ENCODE measurements around the gene TBC1D22A. TPM values are rescaled to one million over a fixed set of nuclear protein-coding genes. Genes with fewer than 3 reads are reported as not detected.

The TBC1D22A gene
- total RNA-seq, 1 donor from 2014 or later, result 15.8 TPM

DNA sequence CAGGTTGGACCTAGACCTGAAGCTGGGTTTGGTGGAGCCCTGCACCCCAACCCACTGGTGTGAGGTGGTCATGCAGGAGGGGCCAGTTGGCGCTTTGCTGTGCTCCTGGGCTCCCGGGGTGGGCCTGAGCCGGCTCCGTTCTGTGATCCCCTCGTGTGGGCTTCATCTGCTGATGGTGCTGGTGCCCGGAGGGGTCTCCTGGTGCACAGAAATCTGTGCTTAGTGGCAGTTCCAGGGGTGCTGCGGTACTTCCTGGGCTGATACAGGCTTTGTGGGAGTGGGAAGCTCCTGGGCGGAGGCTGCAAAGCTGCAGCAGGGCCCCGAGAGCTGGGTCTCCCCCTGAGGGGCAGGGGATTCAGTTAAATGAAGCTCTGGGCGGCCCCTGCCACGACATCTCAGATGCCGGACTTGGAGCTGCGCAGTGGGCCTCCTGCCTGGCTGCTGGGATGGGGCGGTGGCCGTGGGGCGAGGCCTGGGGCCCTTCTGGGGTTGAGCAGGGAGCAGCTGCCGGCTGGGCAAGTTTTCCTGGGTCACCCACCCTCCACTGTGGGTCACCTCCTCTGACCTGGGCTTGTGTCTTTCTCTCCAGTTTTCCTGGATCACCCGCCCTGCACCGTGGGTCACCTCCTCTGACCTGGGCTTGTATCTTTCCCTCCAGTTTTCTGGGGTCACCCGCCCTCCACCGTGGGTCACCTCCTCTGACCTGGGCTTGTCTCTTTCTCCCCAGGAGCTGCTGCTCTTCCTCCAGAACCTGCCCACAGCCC lies 410.5 kb downstream of the TBC1D22A start:
- ATAC-seq, result no peak
- intact Hi-C loops (cut with micrococcal nuclease), result no loop called here
- DNase-seq, result no peak

- ATAC-seq, result no peak
- intact Hi-C loops (cut with micrococcal nuclease), result no loop called here
- DNase-seq, result no peak
Measured at GRCh38 chr22:47173535-47174021, 411.1 kb downstream of the TBC1D22A start.

- intact Hi-C loops (cut with micrococcal nuclease), result no loop called here
- DNase-seq (no peak), ATAC-seq (no peak)
Measured at GRCh38 chr22:47174096-47174495, 411.6 kb downstream of the TBC1D22A start.

DNA sequence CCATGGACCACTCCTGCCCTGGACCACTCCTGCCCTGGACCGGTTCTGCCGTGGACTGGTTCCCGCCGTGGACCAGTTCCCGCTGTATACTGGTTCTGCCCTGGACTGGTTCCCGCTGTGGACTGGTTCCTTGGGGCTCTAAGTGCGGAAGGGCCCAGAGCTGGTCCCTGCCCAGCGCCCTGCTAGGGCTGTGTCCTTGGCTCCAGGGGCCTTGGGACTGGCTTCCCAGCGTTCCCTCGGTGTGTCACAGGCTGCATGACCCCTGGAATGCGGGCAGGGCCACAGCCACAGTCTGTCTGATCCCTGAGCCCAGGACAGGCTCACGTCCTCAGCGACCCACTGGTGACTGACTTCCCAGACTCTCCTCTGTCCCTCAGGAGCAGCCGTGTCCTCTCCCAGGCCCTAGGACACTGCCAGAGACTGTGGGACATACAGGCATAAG lies 412.2 kb downstream of the TBC1D22A start:
- DNase-seq (no peak), ATAC-seq (peak; percentile 46)
- intact Hi-C loops (cut with micrococcal nuclease), result no loop called here

DNA sequence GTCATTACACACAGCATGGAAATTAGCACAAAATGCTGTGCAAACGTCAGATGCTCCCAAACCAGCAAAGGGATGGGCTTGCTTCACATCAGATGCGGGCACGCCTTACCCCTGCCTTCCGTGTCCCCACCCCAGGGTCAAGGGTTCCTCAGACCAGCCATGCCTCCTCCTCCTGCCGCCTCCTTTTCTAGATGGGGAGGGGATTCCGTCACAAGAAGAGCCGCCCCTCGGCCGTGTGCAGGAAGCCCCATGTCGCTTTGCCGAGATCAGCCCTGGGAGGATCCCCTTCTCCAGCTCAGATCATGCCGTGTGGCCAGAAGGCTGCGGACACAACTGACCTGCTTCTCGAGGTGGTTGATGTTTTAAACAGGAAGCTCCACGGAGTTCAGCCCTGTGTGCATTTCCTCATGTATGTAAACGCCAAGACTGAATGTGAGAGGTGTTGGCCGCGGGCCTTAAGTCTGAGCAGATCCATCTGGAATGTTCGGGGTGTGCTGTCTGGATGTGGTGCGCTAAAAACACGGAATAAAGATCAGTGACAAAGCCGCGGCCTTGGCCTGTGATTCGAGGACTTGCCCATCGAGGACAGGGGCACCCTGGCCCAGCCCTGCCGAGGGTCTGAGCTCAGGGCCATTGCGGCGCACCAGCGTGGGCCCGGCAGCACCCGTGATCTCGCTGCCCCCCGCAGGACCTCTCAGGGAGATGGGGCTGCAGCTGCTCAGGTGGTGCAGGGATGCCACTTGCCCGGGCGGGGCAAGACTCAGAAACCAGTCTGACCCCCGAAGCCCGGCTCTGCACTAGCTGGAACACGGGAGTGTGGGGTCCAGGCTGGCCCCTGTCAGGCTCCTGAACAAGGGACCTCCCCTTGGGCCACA lies 412.9 kb downstream of the TBC1D22A start:
- intact Hi-C loops (cut with micrococcal nuclease), result no loop called here
- peak; percentile 67 for ATAC-seq
- DNase-seq, result peak; percentile 53

DNA sequence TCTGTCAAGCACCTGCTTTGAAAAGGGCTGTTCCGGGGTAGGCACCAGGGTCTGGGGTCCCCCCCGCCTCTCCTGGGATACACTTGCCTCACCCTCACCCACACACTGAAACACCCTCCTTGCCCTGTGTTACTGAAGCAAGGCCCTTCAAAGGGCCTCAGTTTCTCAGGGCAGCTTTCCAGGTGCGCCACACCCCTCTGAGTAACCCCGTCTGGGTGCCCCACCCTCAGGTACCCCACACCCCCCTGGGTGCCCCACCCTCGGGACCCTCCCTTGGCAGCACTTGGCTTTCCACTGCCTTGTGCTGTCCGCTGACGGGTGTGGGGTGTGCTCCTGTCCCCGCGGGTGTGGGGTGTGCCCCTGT lies 413.6 kb downstream of the TBC1D22A start:
- DNase-seq, result no peak
- intact Hi-C loops (cut with micrococcal nuclease), result no loop called here

GRCh38 chr22:47176573-47177333 lies 414.3 kb downstream of the TBC1D22A start:
- intact Hi-C loops (cut with micrococcal nuclease), result no loop called here
- DNase-seq, result no peak
- no peak for ATAC-seq

More for the DNA sequence above, 413.6 kb downstream of the TBC1D22A start:
- ATAC-seq, result no peak

GRCh38 chr22:47177334-47177815 lies 414.9 kb downstream of the TBC1D22A start:
- DNase-seq (no peak), ATAC-seq (no peak)
- intact Hi-C loops (cut with micrococcal nuclease), result no loop called here

GRCh38 chr22:47178339-47178738 lies 415.9 kb downstream of the TBC1D22A start:
- DNase-seq (no peak), ATAC-seq (no peak)
- intact Hi-C loops (cut with micrococcal nuclease), result no loop called here

GRCh38 chr22:47180796-47181195 lies 418.3 kb downstream of the TBC1D22A start:
- no peak for ATAC-seq
- intact Hi-C loops (cut with micrococcal nuclease), result no loop called here

GRCh38 chr22:47187176-47187957 lies 424.9 kb downstream of the TBC1D22A start:
- ATAC-seq, result no peak
- no peak for DNase-seq
- intact Hi-C loops (cut with micrococcal nuclease), result no loop called here

More at GRCh38 chr22:47180796-47181195, 418.3 kb downstream of the TBC1D22A start:
- DNase-seq, result no peak

DNA sequence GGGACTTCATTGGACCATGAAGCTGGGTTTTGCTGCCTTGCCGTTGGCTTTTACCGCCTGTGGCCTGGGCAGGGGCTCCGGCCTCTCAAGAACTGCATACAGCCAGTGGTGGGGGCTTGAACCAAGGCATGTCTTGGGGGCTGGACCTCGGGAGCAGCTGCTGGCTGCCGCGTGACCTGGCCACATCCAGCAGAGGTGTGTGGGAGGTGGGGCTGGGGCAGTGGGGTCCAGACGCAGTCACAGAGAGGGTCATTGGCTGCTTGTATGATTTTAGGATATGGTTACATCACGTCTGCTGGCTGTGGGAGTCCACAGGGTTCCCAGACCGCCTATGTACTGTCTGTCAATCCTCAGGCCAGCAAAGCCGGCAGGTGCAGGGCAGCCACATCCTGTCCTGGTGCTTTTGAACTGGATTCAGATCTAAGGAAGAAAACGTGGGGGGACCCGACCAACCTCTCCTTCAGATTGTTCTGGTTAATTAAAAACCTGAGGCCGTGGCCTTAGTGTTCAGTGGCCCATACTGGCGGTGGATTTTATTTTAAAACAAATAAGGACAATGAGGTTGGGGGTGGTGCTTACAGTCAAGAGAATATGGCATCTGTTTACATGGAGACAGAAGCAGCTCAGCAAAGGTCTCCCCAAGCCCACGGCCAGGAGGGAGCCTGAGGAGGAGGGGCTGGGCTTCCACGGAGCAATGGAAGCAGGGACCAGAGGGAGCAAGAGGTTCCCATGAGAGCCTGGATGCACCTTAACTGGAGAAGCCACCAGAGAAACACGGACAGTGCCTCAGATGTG lies 426.0 kb downstream of the TBC1D22A start:
- intact Hi-C loops (cut with micrococcal nuclease), result no loop called here
- ATAC-seq (no peak), DNase-seq (no peak)

DNA sequence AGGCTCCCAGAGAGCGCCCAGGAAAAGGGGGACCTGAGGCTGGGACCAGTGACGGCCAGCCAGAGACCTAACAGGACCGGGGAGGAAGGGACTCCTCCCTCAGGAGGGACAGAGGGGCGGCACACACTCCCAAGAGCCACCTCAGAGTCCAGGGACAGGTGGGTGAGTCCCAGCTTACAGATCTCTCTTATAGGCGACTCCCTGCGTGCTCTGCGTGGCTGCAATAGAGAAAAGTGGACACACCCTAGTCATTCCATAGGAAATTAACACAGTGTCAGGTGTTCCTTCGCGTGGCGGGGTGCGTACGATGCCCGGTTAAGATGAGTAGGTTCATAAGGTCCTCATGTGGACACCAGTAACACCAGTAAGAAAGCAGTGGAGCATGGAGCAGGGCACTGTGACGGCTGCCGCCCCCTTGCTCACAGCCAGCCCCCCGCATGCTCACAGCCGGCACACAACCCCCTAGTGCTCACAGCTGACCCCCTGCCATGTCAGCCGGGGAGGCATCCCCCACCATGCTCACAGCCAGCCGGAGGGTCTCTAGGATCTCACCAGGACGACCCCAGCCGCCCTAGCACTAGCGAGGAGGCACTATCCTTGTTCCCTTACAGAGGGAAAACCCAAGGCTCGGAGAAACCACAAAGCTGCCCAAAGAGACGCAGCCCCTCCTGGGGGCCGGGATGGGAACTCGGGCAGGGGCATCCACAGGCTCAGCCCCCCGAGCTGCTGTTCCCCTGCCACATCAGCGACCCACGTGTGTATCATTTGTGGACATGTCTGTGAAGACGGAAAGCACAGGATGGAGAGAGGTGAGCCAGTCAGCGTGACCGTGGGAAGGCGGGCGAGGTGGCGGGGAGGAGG lies 426.8 kb downstream of the TBC1D22A start:
- intact Hi-C loops (cut with micrococcal nuclease), result no loop called here
- ATAC-seq, result no peak
- no peak for DNase-seq

GRCh38 chr22:47190276-47190956 lies 428.0 kb downstream of the TBC1D22A start:
- intact Hi-C loops (cut with micrococcal nuclease), result no loop called here
- DNase-seq, result no peak
- ATAC-seq, result no peak

- intact Hi-C loops (cut with micrococcal nuclease), result no loop called here
- DNase-seq (no peak), ATAC-seq (no peak)
Measured at GRCh38 chr22:47190957-47191670, 428.7 kb downstream of the TBC1D22A start.
